HepG2 (cell line): ENCODE measurements around the gene CAPN2. TPM values are rescaled to one million over a fixed set of nuclear protein-coding genes. Genes with fewer than 3 reads are reported as not detected.

ENCODE experiments used
- ATF1 ChIP-seq: IDR thresholded peaks from 2 replicates; pipeline ENCODE4 v1.6.1; 2016; ENCODE audit warnings: mild to moderate bottlenecking, control low read depth
- ATF6 ChIP-seq: sonication (generic); formaldehyde crosslinking; conservative IDR thresholded peaks from 2 replicates; pipeline ENCODE4 v1.4.0; 2020; ENCODE audit warnings: missing genetic modification reagents
- ATM ChIP-seq: fragments of 450-650 bp; IDR thresholded peaks from 2 replicates; pipeline ENCODE4 v1.7.1; 2017; ENCODE audit warnings: mild to moderate bottlenecking, borderline replicate concordance
- FOXP1 ChIP-seq, 2 experiments: fragments of 450-650 bp in 1 of 2; IDR thresholded peaks; 2 replicates each; pipeline ENCODE4 v1.6.1; 2017 to 2018; ENCODE audit warnings: antibody characterized with exemption in 1 of 2
- HDAC1 ChIP-seq: sonication (generic); formaldehyde crosslinking; IDR thresholded peaks from 2 replicates; pipeline ENCODE4 v1.5.1; 2020; ENCODE audit warnings: mild to moderate bottlenecking, missing genetic modification reagents
- NRL ChIP-seq: sonication (generic); formaldehyde crosslinking; IDR thresholded peaks from 2 replicates; pipeline ENCODE4 v1.5.0; 2020; ENCODE audit warnings: missing genetic modification reagents, mild to moderate bottlenecking, moderate library complexity, borderline replicate concordance
- RARG ChIP-seq: sonication (generic); formaldehyde crosslinking; IDR thresholded peaks from 2 replicates; pipeline ENCODE4 v1.4.0; 2020; ENCODE audit warnings: low read depth, mild to moderate bottlenecking, missing genetic modification reagents
- RBFOX2 ChIP-seq: fragments of 200-400 bp; formaldehyde crosslinking; IDR thresholded peaks from 2 replicates; pipeline ENCODE4 v1.6.1; 2017; ENCODE audit warnings: low read depth, mild to moderate bottlenecking, low read length
- SAFB2 ChIP-seq: sonication (generic); formaldehyde crosslinking; IDR thresholded peaks from 2 replicates; pipeline ENCODE4 v1.5.1; 2020; ENCODE audit warnings: missing genetic modification reagents, low read depth, mild to moderate bottlenecking, borderline replicate concordance
- SPEN ChIP-seq: sonication (generic); formaldehyde crosslinking; IDR thresholded peaks from 2 replicates; pipeline ENCODE4 v1.5.1; 2020; ENCODE audit warnings: low read depth, mild to moderate bottlenecking, missing genetic modification reagents
- TFAP4 ChIP-seq: sonication (generic); IDR thresholded peaks from 2 replicates; pipeline ENCODE4 v1.6.1; 2016; ENCODE audit warnings: low read depth, borderline replicate concordance
- TOE1 ChIP-seq: sonication (generic); formaldehyde crosslinking; IDR thresholded peaks from 2 replicates; pipeline ENCODE4 v1.4.0; 2020; ENCODE audit warnings: mild to moderate bottlenecking, missing genetic modification reagents
- UBTF ChIP-seq: sonication (generic); formaldehyde crosslinking; IDR thresholded peaks from 2 replicates; pipeline ENCODE4 v1.4.0; 2020; ENCODE audit warnings: mild to moderate bottlenecking, missing genetic modification reagents
- ZBTB14 ChIP-seq: sonication (generic); formaldehyde crosslinking; IDR thresholded peaks from 2 replicates; pipeline ENCODE4 v1.4.0; 2020; ENCODE audit warnings: missing genetic modification reagents
- ZBTB39 ChIP-seq: sonication (generic); formaldehyde crosslinking; IDR thresholded peaks from 2 replicates; pipeline ENCODE4 v1.5.0; 2020; ENCODE audit warnings: missing genetic modification reagents
- ZNF317 ChIP-seq: sonication (generic); formaldehyde crosslinking; IDR thresholded peaks from 2 replicates; pipeline ENCODE4 v1.5.0; 2020; ENCODE audit warnings: mild to moderate bottlenecking, missing genetic modification reagents
- ZNF513 ChIP-seq: sonication (generic); formaldehyde crosslinking; conservative IDR thresholded peaks from 2 replicates; pipeline ENCODE4 v1.5.0; 2020; ENCODE audit warnings: missing genetic modification reagents
- ZNF549 ChIP-seq: sonication (generic); formaldehyde crosslinking; IDR thresholded peaks from 2 replicates; pipeline ENCODE4 v1.5.0; 2020; ENCODE audit warnings: missing genetic modification reagents
- ZNF720 ChIP-seq: sonication (generic); formaldehyde crosslinking; IDR thresholded peaks from 2 replicates; pipeline ENCODE4 v1.4.0; 2020; ENCODE audit warnings: missing genetic modification reagents
- polyA plus RNA-seq, 8 experiments: library from polyadenylated mRNA; depleted of rRNA in 3 of 8; stranded (reverse) in 7 of 8; unstranded in 1 of 8; fragments of >200 nt; fragmentation: Illumina TruSeq in 4 of 8; extraction: Trizol in 4 of 8; gene quantifications; 2 replicates each; pipeline versions ENCODE4 v1.2.1 to v1.2.3, GENCODE V29; 2011 to 2016; ENCODE audit warnings: low read depth in 4 of 8, missing spikeins in 1 of 8, mixed read lengths in 1 of 8; ENCODE audit not compliant: insufficient read depth in 1 of 8
- total RNA-seq, 5 experiments: library from RNA; depleted of rRNA; stranded (reverse); fragments of >200 nt; fragmentation: Illumina TruSeq; extraction: Trizol; gene quantifications; 2 replicates each; pipeline ENCODE4 v1.2.3, GENCODE V29; 2016; ENCODE audit warnings: low read depth in 1 of 5

Gene CAPN2
- total and polyA plus RNA-seq, 2 of the 13 experiments (the other 11 are each of a cell fraction or from before 2014, with no cell fraction given) = 6.2 to 7.4 TPM

GRCh38 chr1:223706077-223706973 is 6.0 kb upstream of the CAPN2 start (continued):
- TF ChIP-seq NRL = no peak
- no peak for TF ChIP-seq ZNF317 (CRISPR knock-in tag)
- no peak for TF ChIP-seq TOE1 (CRISPR knock-in tag)
- no peak for TF ChIP-seq ZNF720
- no peak for TF ChIP-seq HDAC1 (CRISPR knock-in tag)
- peak; percentile 62; the same call in 1 of the 2 replicates for TF ChIP-seq TFAP4
- TF ChIP-seq SAFB2 = no peak
- no peak for TF ChIP-seq ZNF549 (CRISPR knock-in tag)
- TF ChIP-seq ZNF513 (CRISPR knock-in tag) = no peak
- TF ChIP-seq RARG (CRISPR knock-in tag) = no peak
- no peak for TF ChIP-seq FOXP1 (IDR thresholded peaks at IDR 0.05)
- TF ChIP-seq FOXP1 (CRISPR knock-in tag; IDR thresholded peaks at IDR 0.05) = peak; percentile 37; the same call in 1 of the 2 replicates
- no peak for TF ChIP-seq ATF6 (CRISPR knock-in tag)
- no peak for TF ChIP-seq ATM
- no peak for TF ChIP-seq UBTF (CRISPR knock-in tag)
- TF ChIP-seq RBFOX2 = no peak
- no peak for TF ChIP-seq ATF1 (CRISPR knock-in tag)
- TF ChIP-seq ZBTB14 = no peak
- TF ChIP-seq ZBTB39 (CRISPR knock-in tag) = no peak
- no peak for TF ChIP-seq SPEN (CRISPR knock-in tag)
